HG03108 (cell line): Measurements from ENCODE around the gene TMEM87B.
"Not testable (repeated sequence)": the region's sequence is repeated elsewhere in the genome, so short reads cannot be mapped to it uniquely, and the experiment has no call there.

Experiments used
- ATAC-seq: cut with Tn5 transposase; IDR thresholded peaks from one replicate; pipeline ENCODE4 v1.9.1; 2021; ENCODE audit warnings: moderate library complexity; ENCODE audit not compliant: unreplicated experiment

Gene TMEM87B

DNA sequence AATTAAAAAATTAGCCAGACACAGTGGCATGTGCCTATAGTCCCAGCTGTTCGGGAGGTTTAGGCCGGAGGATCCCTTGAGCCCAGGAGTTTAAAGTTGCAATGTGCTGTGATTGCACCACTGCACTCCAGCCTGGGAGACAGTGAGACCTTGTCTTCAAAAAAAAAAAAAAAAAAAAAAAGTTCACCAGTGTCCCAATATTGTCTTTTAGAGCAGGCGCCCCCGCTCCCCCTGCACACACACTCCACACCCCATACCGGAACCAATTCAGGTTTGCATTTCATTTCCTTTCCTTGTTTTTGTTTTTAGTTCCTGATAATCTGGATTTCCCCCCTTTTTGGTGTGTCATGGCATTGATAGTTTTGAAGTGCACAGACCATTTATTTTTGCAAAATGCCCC is 10.4 kb downstream of the TMEM87B start:
- no peak for ATAC-seq

DNA sequence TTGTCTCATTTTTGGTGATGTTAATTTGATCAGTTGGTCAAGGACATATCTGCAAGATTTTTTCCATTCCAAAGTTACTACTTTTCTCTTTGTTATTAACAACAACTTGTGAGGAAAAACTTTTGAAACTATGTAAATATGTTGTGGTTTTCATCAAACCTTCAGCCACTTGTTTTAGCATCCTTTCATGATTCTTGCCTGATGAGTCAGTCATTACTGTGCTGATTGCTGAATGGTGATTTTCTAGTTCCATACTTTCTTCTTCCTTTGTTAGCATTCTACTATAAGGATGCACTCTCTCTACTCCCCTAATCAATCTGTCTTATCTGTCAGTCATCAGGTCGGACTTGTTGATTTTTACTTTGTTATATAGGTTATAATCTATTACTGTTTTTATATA is 10.9 kb downstream of the TMEM87B start:
- no peak for ATAC-seq

DNA sequence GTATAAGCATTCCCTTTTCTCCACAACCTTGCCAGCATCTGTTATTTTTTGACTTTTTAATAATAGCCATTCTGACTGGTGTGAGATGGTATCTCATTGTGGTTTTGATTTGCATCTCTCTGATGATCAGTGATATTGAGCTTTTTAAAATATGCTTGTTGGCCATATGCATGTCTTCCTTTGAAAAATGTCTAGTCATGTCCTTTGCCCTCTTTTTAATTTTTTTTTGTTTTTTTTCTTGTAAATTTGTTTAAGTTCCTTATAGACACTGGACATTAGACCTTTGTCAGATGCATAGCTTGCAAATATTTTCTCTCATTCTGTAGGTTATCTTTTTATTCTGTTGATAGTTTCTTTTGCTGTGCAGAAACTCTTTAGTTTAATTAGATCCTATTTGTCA is 14.7 kb downstream of the TMEM87B start:
- ATAC-seq = not testable (repeated sequence)

DNA sequence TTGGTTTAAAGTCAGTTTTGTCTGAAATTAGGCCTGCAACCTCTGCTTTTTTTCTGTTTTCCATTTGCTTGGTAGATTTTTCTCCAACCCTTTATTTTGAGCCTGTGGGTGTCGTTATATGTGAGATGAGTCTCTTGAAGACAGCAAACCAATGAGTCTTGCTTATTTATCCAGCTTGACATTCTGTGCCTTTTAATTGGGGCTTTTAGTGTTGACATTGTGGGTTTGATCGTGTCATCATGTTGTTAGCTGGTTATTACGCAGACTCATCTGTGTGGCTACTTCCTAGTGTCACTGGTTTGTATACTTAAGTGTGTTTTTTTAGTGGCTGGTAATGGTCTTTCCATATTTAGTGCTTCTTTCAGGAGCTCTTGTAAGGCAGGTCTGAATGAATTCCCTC is 18.8 kb downstream of the TMEM87B start:
- ATAC-seq = no peak

DNA sequence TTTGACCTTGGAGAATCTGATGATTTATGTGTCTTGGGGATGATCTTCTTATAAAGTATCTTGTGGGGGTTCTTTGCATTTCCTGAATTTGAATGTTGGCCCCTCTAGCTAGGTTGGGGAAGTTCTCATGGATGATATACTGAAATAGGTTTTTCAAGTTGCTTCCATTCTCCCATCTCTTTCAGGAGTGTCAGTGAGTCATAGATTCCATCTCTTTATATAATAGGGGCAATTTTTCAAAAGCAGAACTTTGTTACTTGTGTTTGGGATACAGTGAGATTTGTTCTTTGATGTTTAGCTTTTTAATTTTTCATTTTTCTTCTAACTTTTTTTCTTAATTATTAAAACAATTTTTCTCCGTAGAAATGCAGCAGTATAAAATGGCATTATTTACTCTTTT is 19.4 kb downstream of the TMEM87B start:
- ATAC-seq = no peak

DNA sequence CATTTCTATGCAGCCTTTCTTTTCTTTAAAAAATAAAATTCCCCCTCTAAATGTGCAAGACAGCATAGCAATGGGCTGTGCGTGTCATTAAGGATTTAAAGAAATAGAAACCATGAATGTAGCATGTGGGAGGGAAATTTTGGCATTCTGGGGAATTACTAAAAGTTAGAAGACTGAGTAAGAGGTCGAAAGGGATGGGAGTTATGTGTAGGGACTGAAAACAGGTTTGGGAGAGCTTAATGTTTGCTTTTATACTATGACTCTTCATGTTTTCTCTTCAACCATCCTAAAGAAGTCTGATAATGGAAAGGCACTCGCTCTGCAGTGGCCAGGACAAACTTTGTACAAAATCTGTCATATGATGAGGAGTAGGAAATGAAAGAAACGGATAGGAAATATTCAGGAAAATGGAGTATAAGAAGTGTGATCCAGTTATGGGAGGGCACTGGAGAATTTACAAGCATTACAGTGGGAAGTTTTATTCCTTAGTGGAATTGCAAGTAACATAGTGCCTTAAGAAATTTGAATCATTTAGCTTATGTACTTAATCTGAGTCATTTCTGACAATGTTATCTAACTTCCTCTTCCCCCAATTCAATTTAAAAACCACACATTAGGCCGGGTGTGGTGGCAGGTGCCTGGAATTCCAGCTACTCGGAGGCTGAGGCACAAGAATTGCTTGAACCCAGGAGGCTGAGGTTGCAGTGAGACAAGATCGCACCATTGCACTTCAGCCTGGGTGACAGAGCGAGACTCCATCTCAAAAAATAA is 20.6 kb downstream of the TMEM87B start:
- ATAC-seq = no peak

DNA sequence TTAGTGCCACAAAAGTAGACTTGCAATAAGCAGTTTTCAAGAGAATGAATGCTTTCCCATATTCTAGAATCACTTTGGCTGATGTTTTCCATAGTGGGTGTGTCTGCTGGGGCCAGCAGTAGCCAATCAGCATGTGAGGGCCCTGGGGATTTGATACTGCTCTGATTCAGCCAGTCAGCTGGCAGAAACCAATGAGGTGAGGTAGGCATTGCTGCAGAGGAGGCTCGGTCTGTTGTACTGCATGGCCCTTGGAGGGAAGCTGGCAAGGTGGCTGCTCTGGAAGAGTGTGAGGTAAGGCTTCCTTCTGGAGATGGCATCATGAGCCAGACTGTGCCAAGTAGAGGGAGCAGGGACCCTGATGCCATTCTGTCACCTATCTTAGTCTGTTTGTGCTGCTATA is 22.7 kb downstream of the TMEM87B start:
- ATAC-seq = no peak

DNA sequence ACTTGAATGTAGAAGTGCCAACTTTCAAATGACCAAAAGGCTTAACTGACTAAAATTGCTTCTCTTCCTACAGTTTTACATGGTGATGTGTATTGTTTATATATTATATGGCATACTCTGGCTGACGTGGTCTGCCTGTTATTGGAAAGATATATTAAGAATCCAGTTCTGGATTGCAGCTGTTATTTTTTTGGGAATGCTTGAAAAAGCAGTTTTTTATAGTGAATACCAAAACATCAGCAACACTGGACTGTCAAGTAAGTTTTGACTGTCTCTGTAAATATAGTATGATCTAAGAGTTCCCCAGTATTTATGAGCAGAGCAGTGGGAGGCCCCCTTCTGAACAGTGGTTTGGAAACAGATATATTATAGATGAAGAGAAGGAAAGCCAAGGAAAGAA is 26.2 kb downstream of the TMEM87B start:
- ATAC-seq = no peak

DNA sequence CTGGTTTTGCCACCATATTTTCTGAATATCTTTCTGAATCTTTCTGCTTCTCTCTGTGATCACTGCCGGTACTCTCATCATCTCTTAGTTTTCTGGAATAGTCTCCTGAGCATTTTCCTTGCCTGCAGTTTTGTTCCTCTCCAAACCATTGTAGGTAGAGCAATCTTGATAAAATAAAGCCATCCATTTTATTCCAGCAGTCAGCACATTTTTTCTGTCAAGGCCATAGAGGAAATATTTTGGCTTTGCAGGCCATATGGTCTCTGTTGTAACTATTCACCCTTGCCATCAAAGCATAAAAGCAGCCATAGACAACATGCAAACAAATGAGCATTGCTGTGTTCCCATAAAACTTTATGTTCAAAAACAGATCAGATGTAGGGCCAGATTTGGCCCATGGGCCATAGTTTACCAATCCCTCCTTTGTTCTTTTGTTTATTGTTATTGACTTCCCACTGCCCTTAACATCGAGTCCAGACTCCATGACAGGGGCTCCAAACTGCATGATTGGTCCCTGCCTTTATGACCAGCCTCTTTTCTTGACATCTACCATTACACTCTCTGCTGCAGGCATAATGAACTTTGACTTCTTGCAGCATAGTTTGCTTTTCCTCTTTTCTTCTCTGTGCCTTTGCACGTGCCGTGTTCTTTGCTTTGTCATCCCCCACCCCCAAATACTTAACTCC is 29.8 kb downstream of the TMEM87B start:
- ATAC-seq = no peak

DNA sequence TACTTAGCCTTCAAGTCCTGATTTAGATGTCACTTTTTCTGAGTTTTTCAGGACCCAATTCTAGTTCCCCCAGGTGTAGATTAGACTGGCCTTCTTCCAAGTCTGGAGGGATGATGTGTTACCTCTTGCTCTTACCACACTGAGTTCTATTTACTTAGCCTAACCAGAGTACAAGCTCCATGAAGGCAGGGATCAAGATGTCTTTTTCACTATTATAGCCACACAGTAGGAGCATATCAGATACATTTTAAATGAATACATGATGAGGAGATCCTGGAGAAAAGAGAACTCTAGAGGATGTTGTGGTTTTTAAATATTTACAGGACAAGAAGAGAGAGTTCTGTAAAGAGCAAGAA is 30.3 kb downstream of the TMEM87B start:
- no peak for ATAC-seq

DNA sequence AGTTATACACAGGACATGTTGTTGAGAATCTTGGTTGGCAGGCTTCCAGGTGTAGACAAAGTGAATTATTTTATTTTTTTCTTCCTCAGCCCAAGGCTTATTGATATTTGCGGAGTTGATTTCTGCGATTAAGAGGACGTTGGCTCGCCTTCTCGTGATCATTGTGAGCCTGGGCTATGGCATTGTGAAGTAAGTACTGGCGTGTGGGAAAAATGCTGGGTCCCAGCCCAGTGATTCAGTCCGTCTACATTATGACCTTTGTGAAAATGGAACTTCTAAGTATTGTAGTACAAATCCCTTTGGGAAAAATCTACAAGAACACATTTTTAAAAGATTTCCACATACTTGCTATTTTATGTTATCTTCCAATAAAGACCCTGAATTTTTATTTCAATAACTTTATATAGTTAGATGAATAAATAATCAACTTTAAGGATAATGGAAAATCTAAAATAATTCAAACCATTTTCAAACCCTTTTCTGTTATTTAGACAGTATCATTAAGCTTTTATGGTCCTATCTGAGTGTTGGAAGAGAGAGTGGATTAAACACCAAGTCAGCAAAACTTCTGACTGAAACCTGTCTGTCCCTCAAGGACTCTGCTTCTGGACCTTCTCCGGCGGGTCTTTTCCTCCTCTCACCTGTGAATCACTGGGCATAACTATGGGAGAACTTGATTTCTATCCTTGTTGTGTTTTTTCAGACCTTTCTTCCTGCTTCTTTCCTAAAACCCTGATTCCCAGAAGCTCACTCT is 31.0 kb downstream of the TMEM87B start:
- ATAC-seq = no peak

DNA sequence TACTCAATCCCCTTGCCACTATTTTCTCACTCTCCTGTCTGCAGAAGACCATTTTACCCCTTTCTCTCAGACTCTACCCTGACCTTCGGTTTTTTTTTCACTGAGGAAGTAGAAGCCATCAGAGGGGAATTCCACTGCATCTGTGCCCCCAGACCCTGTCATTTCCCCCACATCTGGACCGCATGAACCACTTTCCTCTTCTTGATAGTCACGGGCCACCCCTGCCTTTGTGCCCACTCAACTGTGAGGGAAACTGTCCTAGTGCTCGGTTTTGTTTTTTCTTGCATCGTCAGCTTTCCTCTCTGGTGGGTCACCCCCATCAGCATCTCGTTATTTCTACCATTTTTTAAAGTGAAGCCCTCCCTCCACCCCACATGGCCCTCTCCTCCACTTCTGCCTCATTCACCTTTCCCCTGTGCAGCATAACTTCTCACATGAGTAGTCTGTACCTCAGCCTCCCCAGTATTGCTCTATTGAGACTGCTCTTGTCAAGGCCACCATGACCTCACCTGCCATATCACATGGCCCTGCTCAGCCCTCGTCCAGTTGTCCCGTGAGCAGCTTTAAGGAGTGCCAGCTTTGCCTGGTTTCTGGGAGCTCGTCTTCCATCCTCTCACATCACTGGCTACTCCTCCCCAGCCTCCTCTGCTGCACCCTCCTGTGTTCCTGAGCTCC is 32.4 kb downstream of the TMEM87B start:
- peak; percentile 69 for ATAC-seq

DNA sequence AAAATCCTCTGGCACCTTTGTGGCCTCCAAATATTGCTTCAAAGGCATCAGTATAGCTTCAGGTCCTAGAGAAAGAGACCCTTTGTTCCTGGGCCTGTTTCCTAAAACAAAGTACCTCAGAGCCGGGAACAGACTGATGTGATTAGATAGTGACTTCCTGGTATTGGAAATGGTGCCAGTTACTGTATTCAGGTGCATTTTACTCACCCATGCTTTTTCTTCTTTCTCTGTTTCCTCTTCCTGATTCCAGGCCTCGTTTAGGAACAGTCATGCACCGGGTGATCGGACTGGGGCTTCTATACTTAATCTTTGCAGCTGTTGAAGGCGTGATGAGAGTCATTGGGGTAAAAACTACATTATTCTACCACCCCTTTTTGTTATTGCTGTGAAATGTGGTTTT is 34.3 kb downstream of the TMEM87B start:
- no peak for ATAC-seq

DNA sequence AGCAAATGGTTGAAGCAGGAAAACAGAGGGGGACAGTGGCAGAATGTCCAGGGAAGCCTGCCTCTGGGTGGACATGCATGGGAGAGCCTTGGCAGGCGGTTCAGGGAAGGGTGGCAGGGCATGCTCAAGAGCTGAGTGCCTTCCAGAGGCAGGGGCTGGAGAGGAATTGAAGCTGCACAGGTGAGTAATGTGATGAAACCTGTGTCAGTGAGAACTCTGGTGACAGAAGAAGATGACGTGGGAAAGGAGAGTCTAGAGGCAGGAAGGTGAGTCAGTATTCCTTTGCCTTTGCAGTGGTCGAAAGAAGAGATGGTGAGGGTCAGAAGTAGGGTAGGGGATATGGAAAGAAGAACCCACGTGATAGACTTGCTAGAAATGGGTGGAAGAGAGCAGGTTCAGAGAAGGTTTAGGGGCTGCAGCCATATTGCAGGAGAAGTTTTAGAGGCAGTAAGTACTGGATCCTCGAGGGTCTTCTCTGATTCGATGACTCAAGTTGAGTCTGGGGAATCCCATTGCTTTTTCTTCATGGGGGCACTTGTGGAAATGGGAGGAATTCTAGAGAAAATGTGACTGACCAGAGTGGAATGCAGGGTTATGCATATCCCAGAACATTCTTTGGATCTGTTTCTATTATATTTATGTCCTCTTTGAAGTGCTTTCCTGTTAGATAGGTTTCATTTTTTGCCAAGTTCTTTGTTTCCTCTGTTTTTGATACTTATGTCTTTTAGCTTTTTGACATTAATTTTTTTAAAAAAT is 37.4 kb downstream of the TMEM87B start:
- no peak for ATAC-seq

DNA sequence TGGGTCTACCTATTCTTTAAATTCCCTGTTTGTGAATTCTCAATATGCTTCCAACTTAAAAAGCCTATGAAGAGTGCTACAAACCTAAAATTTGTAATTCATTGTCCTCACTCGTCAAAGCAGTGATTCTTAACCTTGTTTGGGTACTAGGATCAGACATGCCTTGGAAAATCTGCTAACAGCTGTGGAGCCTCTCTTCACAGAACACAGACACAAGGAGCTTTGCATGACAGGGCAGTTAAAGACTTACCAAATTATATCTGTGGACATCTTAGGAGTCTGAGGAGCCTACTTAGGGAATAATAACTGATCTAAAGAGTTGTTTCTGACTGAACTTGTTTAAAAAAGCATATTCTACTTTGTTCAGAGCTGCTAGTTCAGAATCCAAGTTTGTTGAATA is 38.1 kb downstream of the TMEM87B start:
- no peak for ATAC-seq

DNA sequence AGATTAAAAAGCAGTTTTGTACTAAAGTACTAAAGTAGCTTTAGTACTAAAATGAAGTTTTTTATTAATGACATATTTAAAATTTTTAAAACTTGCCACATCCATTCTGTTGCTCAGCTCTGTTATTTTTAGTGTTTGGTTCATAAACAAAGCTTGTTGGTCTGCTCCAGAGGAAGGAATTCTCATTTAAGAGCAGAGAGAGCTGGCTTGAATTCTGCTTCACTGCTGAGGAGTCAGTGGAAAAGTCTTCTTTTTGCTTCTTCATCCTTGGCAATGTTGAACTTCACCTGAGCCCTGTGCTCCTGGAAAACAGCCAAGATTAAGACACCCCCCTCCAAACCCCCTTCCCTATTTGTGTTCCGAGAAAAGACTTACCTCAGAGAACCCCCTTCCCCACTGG is 40.6 kb downstream of the TMEM87B start:
- ATAC-seq = no peak

DNA sequence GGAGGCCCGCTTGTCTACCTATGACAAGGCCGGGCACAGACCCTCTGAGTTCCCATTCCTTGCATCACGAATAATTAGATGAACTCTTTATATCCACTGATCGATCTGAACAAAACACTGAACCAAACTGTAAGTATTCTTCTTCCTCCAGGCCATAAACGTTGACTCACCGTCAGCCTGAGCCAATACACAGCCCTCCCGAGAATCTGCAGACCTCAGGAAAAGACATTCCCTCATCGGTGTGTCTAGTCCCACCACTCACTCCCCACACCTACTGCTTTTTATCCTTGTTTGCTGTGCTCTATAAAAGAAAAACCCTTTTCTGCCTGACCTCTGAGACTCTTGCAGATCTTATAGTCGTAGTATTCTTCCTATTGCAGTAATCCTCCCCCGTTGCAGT is 41.0 kb downstream of the TMEM87B start:
- no peak for ATAC-seq

DNA sequence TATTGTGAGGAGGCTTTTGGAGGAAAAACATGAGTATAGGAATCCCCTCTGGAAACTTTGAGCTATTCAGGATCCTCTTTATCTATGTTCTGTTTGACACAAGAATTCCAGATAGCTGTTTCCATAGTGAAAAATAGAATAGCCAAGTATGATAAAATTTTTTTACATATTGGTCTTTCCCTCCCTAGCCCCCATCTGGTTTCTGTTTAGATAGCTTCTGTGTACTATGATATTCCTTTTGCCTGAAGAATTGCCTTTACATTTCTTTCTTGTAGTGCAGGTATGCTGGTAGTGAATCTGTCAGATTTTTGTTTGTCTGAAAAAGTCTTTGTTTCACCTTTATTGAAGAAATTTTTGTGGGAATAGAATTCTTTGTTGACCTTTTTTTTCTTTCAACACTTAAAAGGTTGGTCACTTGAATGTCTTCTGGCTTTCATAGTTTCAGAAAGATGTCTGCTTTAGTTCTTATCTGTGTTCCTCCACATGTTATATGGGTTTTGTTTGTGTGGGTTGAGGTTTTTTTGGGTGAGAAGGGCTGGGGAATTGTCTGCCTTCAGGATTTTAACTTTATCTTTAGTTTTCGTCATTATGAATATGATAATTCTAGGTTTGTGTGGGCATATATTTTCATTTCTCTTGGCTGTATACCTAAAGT is 53.2 kb downstream of the TMEM87B start:
- ATAC-seq = no peak

DNA sequence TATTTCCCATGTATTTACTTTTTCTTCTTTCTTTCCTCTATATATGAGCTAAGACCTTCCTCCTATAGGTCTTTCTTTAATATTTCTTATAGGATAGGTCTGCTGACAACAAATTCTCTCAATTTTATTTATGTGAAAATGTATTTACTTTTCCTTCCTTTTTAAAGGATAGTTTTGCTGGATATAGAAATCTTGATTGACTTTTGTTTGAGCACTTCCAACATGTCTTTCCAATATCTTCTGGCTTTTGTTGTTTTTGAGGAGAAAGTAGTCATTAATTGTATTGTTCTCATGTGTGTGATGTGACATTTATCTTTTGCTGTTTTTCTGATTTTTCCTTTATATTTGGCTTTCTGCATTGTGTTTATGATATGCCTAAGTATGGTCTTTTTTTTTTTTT is 54.2 kb downstream of the TMEM87B start:
- no peak for ATAC-seq

DNA sequence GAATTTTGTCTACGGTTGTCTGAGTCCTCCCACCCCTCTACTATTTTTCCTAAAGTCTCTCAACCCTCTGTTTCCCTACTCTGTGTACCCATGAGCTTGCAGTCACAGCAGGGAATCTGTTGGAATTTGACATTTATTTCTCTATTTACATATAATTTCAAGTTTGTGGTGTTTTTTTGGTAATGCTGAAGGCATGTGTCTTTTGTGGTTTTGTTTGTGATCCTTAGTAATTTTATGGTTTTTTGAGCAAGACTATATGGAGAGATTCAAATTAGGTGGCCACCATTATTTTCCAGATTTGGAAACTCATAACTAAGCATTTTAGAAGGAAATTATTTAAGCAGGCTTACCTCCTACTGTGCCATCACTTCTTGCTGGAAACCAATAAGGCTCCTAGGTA is 55.9 kb downstream of the TMEM87B start:
- ATAC-seq = no peak
